ENCODE results near the gene DGCR8.

The DGCR8 gene

DNA sequence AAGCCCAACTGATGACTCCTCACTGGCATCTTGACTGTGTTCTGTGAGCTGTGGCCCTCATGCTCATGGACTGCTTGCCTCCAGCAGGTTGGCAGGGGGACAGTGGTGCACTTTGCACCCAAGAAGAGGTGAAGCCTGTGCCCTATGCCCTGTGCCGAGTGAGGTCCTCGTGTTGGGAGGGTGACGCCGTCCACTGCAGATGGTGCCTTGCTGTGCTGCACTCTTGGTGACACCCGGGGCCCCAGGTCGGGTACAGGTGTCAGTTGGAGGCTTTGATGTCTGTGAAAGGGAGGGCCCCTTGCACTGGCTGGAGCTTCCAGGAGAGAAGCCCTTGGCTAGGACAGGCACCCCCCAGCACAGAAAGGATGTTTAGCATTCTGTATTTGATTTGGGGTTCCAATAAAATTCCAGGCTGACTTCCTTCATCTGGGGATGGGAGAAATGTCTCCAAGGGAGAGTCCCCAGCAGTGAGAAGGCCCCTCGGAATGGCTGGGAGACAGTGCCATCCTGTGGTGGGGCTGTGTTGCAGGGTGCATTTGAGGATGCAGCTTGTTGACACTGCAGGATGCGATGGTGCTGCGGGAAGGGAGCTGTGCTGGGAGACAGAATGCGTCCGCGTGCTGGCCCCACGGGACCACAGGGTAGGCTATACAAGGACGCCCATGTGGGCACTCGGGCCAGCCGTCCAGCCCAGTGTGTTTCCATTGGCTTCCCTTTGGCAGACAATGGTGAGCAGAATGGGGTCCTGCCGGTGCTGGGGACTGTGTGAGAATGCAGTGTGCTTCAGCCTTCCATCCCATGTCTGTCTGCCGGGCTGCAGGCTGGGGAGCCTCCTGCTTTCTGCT lies 49.1 kb downstream of the DGCR8 start:
- TF ChIP-seq, protein P1, sequence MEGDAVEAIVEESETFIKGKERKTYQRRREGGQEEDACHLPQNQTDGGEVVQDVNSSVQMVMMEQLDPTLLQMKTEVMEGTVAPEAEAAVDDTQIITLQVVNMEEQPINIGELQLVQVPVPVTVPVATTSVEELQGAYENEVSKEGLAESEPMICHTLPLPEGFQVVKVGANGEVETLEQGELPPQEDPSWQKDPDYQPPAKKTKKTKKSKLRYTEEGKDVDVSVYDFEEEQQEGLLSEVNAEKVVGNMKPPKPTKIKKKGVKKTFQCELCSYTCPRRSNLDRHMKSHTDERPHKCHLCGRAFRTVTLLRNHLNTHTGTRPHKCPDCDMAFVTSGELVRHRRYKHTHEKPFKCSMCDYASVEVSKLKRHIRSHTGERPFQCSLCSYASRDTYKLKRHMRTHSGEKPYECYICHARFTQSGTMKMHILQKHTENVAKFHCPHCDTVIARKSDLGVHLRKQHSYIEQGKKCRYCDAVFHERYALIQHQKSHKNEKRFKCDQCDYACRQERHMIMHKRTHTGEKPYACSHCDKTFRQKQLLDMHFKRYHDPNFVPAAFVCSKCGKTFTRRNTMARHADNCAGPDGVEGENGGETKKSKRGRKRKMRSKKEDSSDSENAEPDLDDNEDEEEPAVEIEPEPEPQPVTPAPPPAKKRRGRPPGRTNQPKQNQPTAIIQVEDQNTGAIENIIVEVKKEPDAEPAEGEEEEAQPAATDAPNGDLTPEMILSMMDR (IDR thresholded peaks at IDR 0.05; ENCODE audit: control insufficient read depth, extremely low read depth, insufficient read depth), result peak; percentile 31
- no peak overlapping the region for H3K4me3 ChIP-seq (ENCODE audit: low read depth, low read length)
- DNase-seq (ENCODE audit: low read depth), result no peak

DNA sequence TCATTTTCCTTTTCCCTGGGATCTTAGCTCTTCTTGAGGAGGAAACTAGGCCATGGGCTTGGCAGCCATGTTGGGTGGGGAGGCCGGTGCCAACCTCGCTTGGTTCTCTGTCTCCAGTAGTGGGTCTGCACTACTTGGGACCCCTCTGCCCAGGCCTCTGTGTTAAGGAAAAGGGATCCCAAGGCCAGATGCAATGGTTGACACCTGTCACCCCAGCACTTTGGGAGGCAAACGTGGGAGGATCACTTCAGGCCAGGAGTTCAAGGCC lies 49.6 kb downstream of the DGCR8 start:
- TF ChIP-seq, protein P1 (IDR thresholded peaks at IDR 0.05; ENCODE audit: control insufficient read depth, extremely low read depth, insufficient read depth), result no peak
- H3K4me3 ChIP-seq (ENCODE audit: low read depth, low read length), result no peak overlapping the region
- DNase-seq (ENCODE audit: low read depth), result no peak

DNA sequence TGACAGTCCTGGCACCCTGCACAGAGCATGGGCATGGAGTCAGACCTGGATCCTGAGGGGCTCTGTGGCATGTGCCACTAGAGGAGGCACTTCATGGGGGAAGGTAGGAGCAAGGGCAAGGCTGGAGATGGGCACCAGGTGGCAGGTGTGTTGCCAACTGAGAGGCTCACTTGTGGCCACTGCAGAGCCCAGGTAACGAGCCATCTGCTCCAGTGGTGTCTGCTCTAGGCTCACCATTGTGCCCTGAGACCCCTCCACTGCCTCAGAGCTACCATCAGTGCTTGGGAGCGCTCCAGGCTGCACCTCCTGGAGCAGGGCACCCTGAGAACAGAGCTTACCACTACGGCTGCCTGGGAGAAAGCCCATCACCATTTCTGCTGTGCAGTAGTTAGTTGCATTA lies 50.3 kb downstream of the DGCR8 start:
- DNase-seq (ENCODE audit: low read depth), result no peak
- TF ChIP-seq, protein P1 (IDR thresholded peaks at IDR 0.05; ENCODE audit: control insufficient read depth, extremely low read depth, insufficient read depth), result peak; percentile 48
- H3K4me3 ChIP-seq (ENCODE audit: low read depth, low read length), result no peak overlapping the region

DNA sequence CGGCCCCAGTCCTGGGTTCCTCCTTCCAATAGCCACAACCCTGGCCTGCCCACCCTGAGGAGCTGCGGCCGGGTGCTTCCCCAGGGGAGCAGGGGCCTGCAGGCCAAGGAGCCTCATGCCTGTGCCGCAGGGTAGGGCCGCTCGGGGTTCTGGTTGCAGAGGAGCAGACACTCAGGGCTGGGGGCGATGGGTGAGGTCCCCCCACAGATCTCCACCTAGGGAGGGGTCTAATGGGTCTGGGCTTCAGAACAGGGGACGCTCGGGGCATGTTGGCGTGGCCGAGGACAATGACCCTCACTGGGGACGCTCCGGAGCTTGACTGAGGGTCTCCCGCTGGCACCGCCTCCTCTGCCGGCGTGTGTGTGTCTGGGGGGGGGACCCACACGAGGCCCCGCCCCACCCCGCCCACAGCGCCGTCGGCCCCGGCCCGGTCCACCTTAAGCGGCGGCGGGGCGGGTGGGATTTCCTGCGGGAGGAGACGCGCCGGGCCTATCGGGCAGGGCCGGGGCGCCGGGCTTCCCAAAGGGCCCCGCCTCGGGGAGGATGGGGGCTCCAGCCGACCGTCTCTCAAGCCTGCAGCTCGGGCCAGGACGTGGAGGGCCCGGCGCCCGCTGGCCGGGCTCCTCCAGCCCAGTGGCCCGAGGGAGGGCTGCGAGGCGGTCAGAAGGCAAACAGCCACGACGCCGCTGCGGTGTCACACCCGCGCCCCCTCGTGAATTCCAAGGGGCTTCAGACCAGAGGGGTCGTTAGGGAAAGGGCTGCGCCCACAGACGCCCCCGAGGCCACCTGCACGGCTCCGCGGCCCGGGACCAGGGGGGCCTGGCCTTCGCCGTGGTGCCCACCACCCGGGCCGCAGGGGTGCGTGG lies 50.9 kb downstream of the DGCR8 start:
- DNase-seq (ENCODE audit: low read depth), result no peak
- TF ChIP-seq, protein P1 (IDR thresholded peaks at IDR 0.05; ENCODE audit: control insufficient read depth, extremely low read depth, insufficient read depth), result no peak
- H3K4me3 ChIP-seq (ENCODE audit: low read depth, low read length), result peak overlapping the region; percentile 72

DNA sequence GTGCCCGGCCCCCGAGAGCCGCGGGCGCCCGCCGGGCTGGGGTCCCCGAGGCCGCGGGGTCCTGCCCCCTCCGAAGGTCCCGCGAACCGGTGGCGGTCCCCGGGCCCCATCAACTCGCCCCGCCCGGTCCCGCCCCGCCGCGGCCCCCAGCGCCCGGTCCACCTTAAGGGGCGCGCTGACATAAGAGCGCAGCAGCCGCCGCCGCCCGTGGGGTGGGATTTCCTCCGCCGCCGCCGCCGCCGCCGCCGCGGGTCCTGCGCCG lies 51.5 kb downstream of the DGCR8 start, which contains the start of gene ZDHHC8:
TSS of gene ZDHHC8 (plus strand) at position 208 of the 262 bp plus-strand sequence. CDS start 144 bp downstream, outside the sequence.
- DNase-seq (ENCODE audit: low read depth), result no peak
- TF ChIP-seq, protein P1 (IDR thresholded peaks at IDR 0.05; ENCODE audit: control insufficient read depth, extremely low read depth, insufficient read depth), result no peak
- peak within 1 kb of the TSS; percentile 77 for H3K4me3 ChIP-seq (ENCODE audit: low read depth, low read length)

DNA sequence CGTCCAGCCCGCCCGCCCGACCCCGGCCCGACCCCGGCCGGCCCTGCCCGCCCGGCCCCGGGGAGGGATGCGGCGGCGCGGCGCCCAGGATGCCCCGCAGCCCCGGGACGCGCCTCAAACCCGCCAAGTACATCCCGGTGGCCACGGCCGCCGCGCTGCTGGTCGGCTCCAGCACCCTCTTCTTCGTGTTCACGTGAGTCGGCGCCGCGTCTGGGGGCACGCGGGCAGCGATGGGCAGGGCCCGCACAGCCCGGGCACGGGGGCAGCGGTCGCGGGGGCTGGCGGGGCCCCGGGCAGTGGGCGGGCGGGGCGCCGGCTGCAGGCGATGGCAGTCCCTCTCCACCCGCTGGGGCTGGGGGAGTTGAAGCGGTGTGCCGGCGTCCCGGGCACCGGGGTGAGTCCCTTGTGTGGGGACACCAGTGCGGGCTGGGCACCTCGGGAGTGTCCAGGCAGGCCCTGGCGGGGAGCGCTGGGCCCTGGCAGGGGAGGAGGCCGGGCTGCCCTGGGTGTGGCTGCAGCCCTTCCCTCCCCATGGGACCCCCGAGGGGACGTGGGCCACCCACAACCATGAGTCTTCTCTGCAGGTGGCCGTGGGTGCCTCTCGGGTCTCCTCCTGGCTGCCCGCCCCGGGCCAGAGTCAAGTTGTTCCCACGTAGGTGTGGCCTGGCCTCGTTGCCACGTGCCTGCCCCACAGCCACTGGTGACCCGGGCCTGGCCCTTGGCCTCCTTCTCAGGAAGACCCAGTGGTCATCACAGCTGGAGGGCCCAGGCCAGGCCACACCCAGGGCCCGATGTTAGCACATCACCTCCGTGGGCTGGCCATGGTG lies 52.0 kb downstream of the DGCR8 start:
- H3K4me3 ChIP-seq (ENCODE audit: low read depth, low read length), result peak overlapping the region; percentile 77
- TF ChIP-seq, protein P1 (IDR thresholded peaks at IDR 0.05; ENCODE audit: control insufficient read depth, extremely low read depth, insufficient read depth), result no peak
- no peak for DNase-seq (ENCODE audit: low read depth)

All from LNCaP clone FGC (cell line).